ENCODE measurements around the gene CHEK2.
"Not testable (repeated sequence)": the region's sequence is repeated elsewhere in the genome, so short reads cannot be mapped to it uniquely, and the experiment has no call there.

The CHEK2 gene

DNA sequence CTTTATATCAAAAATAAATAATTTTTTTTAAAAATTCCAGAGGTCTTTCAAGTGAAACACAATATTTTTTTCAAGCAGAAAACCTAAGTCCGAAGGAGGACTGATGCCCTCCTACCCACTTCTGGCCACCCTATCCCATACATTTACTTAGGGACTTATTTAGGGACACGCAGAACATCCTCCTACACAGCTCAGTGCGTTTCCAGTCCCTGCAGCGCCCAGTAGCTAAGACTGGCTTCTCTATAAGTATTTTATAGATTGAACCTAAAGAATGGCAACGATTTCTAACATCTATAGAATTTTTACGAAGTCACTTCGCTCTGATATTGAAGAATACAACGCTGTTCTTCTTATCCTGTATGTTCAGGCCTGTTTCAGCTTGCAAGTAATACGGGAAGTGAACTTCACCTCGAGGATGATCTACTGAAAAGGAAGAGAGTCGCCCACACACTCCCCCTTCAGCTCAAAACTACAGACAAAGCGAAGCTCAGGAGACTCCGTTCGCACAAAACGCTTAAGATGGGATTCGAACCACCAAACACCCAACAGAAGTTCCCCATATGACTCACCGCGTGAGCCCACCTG, 328 bp downstream of the CHEK2 start:
- DNase-seq (ENCODE audit: low spot score), result no peak

DNA sequence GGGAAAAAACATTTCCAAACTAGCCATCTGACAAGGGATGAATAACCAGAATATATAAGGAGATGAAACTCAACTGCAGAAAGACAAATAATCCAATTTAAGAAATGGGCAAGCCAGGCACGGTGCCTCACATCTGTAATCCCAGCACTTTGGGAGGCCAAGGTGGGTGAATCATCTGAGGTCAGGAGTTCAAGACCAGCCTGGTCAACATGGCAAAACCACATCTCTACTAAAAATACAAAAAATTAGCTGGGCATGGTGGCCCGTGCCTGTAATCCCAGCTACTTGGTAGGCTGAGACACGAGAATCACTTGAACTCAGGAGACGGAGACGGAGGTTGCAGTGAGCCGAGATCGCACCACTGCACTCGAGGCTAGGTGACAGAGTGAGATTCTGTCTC, 2.7 kb downstream of the CHEK2 start:
- not testable (repeated sequence) for DNase-seq (ENCODE audit: low spot score)

DNA sequence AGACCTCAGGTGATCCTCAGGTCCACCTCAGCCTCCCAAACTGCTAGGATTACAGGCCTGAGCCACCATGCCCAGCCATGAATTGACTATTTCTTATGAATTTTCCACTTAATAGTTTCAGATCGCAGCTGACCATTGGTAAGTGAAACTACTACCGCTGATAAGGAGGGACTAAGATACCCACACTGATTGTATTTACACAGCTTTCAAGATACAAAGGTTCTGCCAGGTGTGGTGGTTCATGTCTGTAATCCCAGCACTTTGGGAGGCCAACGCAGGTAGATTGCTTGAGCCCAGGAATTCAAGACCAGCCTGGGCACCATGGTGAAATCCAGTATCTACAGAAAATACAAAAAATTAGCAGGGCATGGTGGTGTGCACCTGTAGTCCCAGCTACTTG, 3.9 kb downstream of the CHEK2 start:
- DNase-seq (ENCODE audit: low spot score), result no peak

DNA sequence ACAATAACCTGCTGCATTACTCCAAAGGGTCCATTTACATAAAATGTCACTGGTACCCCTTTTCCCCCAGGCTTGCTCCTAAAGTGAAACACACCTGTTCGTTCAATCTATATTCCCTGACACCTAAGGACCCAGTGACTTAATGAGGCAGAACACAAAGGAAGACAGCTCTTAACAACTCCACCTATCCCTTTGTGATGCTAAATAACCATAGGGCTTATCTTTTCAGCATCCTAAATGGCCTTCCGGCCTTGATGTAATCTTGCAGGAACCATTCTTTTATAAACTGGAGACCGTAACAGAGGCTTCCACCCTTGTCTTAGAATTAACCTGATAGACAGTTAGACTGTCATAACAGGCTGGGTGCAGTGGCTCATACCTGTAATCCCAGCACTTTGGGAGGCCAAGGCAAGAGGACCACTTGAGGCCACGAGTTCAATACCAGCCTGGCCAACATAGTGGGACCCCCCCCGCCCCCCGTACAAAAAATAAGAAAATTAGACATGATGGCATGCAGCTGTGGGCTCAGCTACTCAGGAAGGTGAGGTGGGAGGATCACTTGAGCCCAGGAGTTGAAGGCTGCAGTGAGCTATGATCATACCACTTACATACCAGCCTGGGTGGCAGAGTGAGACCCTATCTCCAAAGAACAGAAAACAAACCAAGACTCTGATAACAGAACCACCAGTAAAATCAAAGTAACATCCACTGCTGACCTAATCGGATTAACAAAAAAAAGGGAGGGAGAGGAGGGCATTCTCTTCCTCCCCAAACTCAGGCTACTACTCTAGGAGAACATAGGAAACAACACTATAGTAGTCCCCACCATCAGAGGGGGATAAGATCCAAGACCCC, 5.1 kb downstream of the CHEK2 start:
- no peak for DNase-seq (ENCODE audit: low spot score)

DNA sequence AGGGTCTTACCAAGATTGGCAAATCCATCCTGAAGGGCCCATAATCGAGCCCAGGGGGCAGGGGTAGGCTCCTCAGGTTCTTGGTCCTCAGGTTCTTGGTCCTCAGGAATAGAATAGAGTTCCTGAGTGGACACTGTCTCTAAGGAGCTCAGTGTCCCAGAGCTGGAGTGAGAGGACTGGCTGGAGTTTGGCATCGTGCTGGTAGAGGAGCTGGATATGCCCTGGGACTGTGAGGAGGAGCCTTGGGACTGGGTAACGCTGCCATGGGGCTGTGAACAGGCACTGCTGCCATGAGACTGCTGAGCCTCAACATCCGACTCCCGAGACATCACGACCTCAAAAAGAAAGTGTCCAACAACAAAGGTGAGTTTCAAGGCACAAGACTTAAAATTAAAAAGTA, 7.2 kb downstream of the CHEK2 start:
- no peak for DNase-seq (ENCODE audit: low spot score)

DNA sequence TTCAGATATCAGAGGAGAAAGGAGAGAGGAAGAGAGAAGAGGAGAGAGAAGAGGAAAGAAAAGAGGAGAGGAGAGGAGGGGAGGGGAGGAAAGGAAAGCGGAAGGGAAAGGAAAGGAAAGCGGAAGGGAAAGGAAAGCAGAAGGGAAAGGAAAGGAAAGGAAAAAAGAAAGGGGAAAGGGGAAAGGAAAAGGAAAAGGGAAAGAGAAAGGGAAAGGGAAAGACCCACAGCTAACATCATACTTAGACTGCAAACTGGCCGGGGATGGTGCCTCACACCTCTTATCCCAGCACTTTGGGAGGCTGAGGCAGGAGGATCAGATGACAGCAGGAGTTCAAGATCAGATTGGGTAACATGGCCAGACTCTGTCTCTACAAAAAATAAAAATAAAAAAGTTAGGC, 11.4 kb downstream of the CHEK2 start:
- DNase-seq (ENCODE audit: low spot score), result no peak

DNA sequence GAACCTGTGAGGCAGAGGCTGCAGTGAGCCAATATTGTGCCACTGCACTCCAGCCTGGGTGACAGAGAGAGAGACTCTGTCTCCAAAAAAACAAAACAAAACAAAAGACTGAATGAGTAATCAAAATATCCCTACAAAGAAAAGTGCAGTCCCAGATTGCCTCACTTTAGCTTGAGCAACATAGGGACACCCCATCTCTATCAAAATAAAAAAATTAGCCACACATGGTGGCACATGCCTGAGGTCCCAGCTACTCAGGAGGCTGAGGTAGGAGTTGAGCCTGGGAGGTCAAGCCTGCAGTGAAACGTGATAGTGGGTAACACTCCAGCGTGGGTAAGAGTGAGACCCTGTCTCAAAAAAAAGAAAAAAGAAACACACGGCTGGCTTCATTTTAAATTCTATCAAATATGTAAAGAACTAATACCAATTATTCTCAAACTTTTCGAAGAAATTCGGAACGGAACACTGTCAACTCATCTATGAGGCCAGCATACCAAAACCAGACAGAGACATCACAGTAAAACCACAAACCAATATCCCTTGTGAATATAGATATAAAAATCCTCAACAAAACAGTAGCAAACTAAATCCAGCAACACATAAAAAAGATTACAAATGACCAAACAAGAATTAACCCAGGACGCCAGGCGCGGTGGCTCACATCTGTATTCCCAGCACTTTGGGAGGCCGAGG, 12.9 kb downstream of the CHEK2 start:
- DNase-seq (ENCODE audit: low spot score), result no peak

DNA sequence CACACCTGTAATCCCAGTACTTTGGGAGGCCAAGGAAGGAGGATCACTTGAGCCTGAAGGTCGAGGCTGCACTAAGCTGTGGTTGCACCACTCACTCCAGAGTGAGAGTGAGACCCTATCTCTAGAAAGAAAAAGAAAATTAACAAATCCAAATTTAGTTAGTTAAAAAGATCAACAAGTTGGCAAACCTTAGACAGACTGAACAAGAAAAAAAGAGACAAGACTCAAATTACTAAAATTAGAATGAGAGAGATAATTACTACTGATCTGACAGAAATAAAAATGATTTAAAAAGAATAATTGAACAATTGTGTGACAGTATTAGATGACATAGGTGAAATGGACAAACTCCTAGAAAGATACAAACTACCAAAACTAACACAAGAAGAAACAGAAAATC, 13.6 kb downstream of the CHEK2 start:
- DNase-seq (ENCODE audit: low spot score), result no peak

DNA sequence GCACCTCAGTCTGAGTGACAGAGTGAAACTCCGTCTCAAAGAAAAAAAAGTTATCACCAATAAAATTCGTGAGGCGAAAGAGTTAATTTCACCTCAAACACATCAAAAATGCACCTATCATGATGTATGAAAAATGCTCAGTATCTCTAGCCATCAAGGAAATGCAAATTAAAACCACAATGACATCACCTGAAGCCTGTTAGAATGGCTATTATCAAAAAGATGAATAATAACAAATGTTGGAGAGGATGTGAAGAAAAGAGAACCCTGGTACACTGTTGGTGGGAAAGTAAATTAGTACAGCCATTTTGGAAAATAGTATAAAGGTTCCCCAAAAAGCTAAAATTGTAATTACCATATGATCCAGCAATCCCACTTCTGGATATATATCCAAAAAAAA, 23.6 kb downstream of the CHEK2 start:
- peak; percentile 13 for DNase-seq (ENCODE audit: low spot score)

DNA sequence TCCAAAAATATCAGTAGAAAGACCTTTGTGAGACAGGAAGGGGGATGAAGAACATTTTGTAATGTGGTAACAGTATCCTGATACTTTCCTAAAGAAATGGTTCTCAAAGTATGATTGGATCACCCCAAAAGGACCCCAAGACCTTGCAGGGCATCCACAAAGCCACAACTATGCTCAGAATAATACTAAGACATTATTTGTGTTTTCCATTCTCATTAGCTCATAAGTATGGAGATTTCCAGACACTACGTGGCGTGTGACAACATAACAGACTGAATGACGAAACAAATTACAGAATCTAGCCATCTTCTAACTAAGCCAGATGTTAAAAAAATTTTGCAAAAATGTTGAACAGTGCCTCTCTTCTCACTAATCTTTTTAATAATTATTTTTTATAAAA, 24.9 kb downstream of the CHEK2 start:
- DNase-seq (ENCODE audit: low spot score), result no peak

DNA sequence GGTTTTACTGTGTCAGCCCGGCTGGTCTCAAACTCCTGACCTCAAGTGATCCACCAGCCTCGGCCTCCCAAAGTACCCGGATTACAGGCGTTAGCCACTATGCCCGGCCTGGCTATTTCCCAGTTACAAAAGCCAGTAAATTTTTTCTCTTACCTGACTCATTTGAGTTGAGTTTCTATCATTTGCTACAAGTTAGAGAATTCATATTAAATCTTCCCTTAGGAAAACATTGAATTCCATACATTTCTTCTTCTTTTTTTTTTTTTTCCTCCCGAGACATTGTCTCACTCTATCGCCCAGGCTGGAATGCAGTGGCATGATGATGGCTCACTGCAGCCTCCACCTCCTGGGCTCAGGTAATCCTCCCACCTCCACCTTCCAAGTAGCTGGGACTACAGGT, 26.0 kb downstream of the CHEK2 start:
- DNase-seq (ENCODE audit: low spot score), result no peak

DNA sequence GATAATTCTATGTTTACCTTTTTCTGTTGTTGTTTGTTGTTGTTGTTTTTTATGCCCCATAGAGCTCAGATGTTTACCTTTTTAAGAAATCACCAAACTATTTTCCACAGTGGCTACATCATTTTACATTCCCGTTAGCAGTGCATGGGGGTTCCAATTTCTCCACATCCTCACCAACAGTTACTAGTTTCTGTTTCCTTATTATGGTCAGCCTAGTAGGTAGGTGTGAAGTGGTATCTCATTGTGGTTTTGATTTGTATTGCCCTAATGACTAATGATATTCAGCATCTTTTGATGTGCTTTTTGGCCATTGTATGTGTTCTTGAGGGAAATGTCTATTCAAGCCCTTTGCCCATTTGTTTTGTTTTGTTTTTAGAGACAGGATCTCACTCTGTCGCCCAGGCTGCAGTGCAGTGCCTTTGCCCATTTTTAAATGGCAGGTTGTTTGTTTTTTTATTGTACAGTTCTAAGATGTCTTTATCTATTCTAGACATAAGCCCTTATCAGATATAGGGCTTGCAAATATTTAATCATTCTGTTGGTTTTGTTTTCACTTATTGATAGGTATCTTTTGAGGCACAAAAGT, 27.5 kb downstream of the CHEK2 start:
- DNase-seq (ENCODE audit: low spot score), result no peak

DNA sequence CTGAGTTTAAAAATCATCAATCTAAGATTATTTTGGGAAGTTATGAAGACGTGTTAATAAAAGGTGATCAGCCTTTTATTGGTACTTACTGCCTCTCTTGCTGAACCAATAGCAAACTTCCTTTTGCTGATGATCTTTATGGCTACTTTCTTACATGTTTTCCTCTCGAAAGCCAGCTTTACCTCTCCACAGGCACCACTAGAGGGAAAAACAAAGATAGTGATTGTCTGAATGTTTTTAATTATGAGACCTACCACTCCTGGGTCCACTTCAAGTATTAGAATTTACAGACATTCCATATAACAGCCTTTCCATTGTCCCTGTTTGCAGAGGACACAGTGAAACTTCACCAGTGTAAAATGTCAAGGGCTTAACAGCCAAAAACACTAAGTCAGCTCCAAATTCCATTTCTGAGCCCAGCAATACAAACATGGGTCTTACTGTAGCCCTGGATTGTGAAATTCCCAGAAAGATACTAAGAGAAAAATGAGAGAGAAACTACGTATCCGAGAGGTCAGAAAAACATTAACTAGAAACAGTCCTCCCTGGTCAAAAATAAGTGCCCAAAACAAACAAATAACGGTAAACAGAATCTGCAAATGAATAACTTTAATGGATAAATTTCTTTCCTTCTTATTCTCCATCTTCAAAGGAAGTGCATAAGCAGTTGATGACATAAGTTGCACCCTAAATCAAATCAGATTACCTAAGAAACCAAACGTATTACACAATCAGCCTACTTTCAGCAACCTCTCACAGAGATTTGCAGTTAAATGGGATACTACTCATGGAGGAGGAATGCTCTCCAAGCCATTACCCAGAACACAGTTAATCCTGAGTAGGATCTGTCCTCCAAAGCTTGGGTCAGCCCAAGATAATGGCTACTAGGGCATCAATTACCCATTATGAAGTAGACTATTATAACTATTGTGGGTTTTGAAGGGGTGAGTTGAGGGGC, 29.5 kb downstream of the CHEK2 start:
- DNase-seq (ENCODE audit: low spot score), result no peak

DNA sequence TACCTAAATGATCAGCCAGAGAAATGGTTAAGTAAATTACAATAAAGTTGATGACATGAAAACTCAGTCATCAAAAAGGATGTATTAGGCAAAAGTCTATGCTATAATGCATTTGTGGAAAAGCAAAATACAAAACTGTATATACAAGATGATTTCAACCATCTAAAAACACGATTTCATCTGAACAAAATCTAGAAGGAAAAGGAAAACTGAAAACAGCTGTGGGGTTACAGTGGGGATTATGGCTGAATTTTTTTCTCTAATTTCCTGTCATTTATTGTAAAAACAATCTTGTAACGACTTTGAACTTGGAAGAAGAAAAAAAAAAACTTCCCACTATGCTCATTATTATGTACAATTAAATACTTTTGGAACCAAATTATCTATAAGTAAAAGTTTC, 30.3 kb downstream of the CHEK2 start:
- no peak for DNase-seq (ENCODE audit: low spot score)

DNA sequence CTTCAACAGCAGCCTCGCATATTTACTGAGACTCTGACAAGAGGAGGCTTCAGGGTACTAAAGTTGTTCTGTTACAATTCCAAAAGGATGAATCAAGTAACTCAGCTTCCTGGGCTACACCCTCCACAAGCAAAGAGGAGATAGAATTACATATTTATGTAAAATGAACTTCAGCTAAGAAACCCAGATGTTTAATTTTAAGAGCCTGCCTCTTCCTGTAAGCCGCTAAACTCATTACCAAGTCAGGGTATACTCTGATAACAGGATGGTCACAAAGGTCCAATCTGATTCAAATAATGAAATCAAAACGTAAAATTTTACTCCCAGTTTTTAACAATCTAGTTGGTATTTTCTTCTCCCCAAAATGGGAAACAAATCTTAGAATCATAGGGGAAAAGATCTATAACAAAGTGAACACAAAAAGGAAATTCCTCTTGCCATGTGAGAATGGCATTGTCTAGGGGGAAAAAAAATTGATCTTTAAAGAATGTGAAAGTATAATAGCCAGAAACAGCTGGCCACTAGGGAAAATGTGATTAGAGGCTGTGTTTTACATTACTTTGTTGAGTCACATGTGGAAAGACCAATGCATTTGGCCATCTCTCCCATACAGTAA, 30.9 kb downstream of the CHEK2 start:
- DNase-seq (ENCODE audit: low spot score), result no peak

DNA sequence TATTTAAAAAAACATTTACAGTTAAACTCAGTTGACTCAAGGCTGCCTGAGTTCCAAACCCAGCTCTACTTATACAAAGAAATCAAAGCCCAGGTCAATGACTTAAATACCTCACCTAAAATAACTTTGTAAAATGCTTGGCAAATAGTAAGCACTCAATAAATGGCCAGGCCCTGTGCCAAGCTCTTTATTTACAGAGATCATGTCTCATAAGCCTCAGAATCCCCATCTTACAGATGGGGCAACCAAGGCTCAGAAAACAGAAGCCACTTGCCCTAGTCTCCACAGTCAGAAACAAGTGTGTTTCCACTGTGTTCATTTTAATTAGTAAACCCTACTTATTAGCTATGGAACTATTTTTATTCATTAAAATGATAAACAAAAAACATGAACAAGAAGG, 31.5 kb downstream of the CHEK2 start:
- DNase-seq (ENCODE audit: low spot score), result no peak

DNA sequence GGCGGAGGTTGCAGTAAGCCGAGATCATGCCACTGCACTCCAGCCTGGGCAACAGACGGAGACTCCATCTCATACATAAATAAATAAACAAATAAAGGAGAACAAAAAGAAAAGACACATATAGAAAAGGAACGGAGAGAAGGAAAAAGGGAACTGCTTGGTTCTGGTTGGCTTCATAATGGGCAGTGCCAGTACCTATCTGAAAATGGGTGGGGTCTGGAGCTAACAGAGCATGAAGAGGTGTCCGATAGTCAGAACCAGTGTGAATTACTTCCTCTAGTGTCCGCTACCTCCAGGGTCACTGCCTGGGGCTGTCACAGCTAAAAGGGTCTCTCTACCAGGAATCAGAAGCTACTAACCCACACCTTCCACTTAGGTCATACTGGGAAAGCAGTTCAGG, 34.8 kb downstream of the CHEK2 start:
- DNase-seq (ENCODE audit: low spot score), result peak; percentile 37

DNA sequence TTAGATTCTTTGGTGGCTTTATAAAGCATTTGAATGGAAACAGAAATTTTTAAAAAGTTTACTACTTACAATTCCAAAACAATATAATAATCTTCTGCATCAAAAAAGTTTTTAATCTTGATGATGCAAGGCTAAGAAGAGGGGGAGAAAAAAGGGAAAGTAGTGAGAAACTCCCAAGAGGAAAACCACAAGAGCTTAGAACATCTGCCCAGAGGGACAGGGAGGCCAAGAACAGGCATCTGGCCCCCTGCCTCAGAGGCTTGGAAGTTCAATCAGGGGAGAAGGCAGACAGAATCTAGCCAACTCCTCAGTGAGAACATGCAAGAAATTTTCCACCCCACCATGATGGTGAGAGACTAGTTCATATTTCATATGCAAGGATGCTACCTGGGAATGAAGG, 38.2 kb downstream of the CHEK2 start:
- peak; percentile 28 for DNase-seq (ENCODE audit: low spot score)

DNA sequence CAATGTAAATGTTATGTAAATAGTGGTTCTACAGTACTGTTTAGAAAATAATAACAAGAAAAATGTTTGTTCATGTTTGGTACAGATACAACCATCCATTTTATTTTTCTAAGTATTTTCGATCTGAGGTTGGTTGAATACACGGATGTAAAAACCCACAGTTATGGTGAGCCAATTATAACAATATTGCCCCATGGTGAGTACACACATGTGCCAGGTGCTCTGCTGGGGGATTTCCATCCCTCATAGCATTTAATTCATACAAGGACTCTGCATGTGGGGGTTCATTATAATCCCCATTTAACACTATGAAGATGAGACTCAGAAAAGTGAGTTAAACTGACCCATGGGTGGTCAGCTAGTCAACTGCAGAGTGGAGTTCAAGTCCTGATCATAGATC, 38.7 kb downstream of the CHEK2 start:
- DNase-seq (ENCODE audit: low spot score), result peak; percentile 65

DNA sequence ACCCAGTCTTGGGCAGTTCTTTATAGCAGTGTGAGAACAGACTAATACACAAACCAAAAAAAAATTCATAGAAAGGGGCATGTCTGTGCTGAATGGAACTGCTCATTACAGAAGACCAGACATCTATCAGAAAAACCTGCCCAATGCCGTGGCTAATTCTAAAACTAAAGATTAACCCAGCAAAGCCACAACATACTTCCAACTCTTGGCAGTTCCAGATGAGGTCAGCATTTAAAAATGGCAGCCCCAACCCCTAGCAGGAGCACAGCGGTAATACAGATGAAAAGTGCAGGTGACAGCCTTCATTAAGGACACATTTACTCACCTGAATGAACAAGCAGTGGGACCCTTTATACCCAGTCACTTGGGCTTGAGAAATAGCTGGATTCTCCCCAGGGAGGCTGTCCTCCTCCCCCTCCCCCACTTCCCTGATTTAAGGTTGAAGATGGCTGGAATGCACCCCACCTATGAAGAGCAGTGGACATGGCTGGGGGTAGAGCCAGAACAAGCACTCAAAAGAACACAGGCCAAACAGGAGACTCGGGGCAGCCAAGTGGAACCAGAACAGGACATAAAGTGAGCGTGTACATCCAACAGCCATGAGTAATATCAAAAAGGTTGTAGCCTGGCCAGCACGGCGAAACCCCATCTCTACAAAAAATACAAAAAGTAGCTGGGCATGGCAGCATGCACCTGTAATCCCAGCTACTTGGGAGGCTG, 48.4 kb downstream of the CHEK2 start:
- not testable (repeated sequence) for DNase-seq (ENCODE audit: low spot score)

DNA sequence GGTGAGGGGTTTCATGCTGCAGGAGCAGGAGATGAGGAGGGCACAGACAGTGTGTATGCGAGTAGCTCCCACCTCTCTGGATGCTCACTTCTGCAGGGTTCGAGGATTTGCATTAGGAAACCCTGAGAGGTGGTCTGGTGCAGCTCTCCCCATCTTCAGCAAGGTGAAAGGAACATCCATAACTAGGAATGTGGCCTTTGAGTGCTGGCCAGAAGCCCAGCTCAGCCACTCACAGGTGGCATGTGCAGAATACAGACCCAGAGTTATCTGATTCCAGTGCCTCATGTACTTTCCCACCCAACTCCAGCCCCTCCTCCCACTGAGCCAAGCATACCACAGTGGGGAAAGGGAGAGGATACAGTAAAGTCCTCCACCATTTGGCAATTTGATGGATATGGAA, 51.8 kb downstream of the CHEK2 start:
- DNase-seq (ENCODE audit: low spot score), result not testable (repeated sequence)
